HG03103 (cell line): ENCODE results near the gene VPS35.
"Not testable (repeated sequence)": the region's sequence is repeated elsewhere in the genome, so short reads cannot be mapped to it uniquely, and the experiment has no call there.

Experiments used
- ATAC-seq: cut with Tn5 transposase; IDR thresholded peaks from one replicate; pipeline ENCODE4 v1.9.1; 2021; ENCODE audit warnings: low read depth; ENCODE audit not compliant: unreplicated experiment

VPS35 gene

DNA sequence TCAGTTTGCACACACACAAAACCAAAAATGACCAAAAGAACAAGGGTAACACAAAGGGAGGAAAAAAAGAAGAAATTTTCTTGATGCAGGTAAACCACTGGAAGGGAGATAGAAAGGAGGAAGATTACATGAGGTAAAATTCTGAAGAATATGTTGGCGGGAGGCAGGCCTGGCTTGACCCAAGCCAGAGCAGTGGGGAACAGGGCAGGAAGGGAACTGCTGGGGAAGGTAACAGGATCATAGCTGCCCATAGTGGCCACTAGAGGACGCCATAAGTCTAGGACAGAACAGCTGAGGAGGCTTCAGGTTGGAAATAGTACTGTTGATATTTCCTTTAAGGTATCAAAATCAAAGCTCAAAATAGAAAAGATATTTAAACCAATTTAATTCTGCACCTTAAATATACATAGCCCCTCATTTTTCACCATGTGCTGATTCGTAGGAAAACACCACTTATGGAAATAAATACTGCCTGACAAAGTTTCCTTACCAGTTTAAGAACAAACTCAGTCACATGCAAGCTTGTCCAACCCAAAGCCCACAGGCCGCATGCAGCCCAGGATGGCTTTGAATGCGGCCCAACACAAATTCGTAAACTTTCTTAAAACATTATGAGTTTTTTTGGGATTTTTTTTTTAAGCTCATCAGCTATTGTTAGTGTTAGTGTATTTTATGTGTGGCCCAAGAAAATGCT lies 15.5 kb downstream of the VPS35 start:
- peak; percentile 77 for ATAC-seq

DNA sequence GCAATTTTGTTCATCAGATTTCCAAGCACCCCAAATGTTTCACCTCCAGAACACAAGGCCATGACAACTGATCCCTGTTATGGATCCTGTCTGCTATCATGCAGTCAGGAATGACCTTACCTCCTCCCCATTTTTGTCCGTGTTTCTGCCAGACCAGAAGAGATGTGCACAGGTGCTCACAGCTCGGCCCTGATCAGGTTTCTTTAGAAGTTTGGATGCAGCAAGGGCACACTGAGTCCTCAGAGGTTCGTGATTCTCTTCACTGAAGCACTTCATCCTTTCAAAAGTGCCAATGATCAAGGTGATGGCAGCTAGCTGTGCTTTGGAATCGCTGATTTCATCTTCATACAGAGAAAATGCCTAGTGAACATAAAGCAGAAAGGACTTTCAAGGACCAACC lies 26.9 kb downstream of the VPS35 start:
- no peak for ATAC-seq

DNA sequence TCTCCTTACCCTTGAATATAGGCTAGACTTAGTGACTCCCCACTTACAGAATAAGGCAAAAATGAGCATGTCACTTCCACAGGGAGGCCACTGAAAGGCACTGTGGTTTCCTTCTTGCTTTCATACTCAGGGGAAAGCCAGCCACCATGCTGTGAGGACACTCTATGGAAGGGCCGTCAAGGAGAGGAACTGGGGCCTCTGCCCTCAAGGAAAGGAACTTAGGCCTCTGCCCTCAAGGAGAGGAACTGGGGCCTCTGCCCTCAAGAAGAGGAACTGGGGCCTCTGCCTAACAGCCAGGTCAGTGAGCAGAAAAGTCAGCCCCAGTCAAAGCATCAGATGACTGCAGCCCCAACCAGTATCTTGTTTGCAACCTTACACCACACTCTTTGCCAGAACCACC lies 30.1 kb downstream of the VPS35 start:
- peak; percentile 94 for ATAC-seq

DNA sequence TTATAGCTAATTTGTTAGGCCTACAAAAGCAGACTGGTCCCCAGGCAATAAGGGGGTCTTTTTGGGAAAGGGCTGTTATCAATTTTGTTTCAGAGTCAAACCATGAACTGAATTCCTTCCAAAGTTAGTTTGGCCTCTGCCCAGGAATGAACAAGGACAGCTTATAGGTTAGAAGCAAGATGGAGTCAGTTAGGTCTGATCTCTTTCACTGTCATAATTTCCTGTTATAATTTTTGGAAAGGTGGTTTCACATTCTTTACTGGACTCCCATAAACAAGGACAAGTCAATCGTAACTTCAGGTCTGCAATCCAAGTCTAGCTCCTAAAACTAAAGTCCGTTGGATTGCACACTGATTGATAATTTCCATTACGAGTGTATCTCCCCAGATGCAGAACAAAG lies 37.7 kb downstream of the VPS35 start:
- no peak for ATAC-seq

DNA sequence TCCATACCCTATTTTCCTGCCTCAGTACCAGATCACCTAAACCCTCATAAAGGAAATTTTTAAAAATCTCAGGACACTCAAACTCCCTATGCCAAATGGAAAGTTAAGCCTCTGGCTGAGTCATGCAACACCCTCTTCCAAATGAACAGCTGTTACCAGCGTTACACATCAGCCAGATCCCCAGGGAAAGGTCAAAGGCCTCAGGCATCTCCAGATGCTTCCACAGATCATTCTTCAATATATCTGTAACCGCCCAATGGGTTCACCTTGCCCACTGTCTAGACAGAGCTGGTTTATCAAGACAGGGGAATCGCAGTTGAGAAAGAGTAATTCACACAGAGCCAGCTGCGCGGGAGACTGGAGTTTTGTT lies 38.7 kb downstream of the VPS35 start:
- ATAC-seq: no peak

DNA sequence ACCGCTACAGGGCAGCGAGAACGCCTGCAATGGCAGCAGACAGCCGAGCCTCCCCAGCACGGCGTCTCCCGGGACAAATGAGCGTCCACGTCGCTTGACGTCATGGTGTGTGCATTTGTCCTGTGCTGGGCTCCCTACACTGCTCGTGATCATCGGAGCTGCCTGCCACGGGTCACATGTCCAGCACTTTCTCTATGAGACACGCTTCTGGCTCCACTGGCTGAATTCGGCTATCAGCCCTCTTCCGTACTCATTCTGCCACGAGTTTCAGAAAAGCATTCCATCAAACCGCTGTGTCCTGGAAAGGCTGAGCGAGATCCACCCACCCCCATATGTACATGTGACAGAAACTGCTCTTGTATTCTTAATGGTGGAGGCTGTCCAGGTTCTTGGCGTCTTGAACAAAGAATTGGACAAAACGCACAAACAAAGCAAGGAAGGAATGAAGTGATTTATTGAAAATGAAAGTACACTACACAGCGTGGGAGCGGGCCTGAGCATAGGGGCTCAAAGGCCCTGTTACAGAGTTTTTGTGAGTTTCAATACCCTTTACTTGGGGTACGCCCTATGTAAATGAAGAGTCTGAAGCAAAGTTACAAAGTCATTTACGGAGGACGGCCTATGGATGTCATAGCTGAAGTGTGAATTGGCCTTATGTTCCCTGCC lies 39.3 kb downstream of the VPS35 start:
- ATAC-seq: no peak

DNA sequence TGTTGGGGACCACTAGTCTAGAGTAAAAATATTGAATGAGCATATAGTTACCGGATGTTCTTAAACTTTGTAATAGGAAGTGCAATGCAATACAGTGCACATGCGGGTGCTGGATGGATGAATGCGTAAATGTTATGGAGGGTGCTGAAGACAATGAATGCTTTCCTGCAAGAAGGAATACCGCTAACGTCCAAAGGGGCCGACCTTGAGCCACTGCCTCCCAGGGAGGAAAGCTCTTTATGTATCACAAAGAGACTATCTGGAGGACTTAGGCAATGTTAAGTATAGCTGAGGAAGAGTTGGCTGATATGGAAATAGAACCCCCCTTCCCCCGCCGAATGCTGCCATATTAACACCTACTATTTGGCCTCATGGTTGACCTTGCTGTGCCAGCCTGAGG lies 40.3 kb downstream of the VPS35 start:
- no peak for ATAC-seq

DNA sequence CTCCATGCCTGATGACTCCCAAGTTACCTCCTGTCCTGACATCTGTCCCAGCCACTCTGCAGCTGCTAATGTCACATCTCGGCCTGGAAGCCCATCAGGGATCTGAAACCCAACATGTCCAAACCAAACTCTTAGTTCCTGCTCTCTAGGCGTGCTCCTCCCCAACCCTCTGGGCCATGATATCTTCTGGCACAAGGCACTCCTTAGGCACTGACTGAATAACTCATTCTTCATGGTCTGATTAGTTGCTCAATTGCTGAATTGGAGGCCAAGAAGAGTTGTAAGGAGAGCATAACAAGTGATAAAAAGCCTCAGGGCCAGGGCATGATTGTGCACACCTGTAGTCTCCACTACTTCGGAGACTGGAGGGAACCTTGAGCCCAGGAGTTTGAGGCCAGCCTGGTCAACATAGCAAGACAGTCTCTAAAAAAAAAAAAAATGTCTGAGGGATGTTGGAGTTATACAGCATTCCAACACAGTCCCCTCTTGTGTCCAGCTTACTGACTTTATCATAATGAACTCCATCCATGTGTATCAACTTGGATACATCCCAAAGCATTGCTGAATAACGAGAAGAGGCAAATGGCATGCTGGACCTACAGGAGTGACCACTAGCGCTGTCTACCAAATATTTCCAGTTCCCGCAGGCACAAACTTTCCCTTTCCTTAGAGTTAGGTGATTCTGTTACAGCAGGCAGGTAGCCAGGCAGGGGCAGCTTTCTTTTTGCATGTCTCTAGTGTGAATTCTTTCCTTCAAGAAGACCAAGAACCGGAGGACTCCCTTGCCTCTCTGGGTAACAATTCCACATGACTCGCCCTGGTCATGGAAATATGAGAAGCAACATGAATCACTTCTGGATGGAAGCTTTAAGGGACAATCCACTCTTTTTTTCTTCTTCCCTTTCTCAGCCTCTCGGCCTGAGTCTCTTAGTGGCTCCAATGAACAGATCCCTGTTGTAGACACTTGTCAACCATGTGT lies 49.7 kb downstream of the VPS35 start:
- no peak for ATAC-seq

DNA sequence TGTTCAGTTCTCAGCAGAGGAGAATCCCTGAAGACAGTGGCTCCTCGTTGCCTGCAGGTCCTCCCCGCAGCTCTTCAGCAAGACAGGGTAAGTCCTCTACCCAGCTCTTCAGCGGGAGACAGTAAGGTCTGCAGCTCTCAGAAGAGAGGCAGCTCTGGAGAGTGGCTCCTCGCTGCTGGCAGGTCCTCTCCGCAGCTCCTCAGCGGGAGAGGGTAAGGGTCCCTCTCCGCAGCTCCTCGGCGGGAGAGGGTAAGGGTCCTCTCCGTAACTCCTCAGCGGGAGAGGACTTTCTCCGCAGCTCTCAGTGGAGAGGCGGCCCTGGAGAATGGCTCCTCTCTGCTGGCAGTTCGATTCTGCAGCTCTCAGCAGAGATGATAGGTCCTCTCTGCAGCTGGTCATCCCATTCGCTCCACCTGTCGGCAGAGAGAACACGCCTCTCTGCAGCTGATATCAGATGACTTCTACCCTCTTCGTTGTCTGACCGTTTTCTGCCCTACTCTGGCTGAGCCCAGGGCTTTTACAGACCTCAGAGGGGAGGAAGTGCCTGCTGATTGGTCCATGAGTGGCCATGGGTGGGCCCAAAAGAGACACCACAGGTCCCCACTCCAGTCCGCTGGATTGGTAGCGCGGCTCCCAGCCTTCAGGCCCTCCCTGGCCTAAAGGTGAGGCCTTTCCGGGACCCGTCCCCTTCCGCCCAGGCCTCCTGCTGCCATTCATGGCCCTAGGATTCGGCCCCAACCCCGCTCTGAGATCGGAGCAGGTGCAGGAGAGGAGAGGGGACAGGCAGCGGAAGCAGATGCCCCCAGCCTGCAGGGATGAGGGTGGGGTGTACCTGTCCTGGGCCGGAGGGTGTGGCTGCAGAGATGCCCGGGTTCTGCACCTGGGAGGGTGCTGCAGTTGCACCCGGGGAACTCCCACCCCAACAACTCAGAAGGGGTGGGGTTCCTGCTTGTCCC lies 55.9 kb downstream of the VPS35 start:
- no peak for ATAC-seq

DNA sequence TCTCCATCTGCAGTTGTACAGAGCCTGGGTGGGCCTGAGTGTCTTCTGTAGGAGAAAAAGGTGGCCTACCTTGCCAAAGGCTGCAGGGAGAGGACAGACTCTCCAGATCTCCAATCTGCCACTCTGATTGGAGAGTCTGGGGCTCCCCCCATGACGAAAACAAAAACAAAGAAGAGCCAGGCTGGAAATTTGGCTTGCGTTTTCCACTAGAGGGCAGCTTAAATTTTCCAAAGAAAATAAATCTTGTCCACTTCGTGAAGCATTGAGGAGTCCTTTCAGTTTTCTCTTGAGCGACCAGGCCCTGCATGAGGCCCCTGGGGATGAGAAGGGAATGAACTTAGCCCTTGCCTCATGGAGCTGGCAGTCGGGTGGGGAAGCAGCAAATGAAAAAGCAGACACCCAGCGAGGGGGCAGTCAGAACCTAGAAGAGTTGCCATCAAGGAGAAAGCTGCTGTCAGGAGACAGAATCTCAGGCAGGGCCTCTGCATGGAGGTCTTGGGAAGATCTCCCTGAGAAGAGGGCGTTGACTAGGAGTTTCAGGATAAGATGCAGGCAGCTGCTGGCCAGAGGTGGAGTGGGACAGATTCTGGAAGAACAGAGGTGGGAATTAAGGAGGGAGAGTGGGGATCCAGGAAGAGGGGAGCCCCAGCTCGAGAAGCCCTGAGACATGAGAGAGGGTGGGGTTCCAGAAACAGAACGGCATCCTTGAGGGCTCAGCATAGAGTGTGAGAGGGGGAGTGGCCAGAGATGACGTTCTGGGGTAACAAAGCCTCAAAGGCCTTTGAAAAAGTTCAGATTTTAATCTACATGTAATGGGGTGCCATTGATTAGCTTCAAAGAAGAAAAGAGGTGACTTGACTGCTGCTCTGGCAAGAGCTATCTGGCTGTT lies 59.4 kb downstream of the VPS35 start:
- ATAC-seq: no peak

DNA sequence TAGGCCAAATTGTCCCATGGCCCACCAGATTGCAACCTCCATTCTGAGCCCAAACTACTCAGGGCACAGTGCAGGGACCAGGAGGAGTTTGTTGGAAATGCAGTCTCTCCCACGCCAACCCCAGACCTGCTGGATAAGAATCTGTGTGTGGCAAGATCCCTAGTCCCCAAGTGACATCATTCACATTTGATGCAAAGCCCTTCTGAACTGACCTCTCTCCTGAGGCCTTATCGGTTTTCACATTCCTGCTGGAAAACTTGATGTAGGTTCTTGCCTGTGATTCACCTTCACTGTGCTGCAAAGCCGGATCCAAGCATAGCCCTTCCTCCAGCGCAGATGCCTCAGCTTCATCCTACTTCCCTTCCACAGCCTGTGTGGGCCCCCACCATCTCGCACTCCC lies 61.2 kb downstream of the VPS35 start:
- ATAC-seq: no peak

DNA sequence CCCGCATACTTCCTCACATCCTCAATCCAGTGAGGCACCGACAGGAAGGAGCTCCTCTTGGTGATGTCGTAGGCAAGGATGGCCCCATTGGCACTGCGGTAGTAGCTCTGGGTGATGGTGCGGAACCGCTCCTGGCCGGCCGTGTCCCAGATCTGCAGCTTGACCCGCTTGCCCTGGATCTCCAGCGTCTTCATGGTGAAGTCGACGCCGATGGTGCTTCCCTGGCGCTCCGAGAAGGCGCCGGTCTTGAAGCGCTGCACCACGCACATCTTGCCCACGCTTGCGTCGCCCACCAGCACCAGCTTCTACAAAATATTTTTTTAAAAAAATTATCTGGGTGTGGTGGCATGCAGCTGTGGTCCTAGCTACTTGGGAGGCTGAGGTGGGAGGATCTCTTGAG lies 62.3 kb downstream of the VPS35 start:
- not testable (repeated sequence) for ATAC-seq

DNA sequence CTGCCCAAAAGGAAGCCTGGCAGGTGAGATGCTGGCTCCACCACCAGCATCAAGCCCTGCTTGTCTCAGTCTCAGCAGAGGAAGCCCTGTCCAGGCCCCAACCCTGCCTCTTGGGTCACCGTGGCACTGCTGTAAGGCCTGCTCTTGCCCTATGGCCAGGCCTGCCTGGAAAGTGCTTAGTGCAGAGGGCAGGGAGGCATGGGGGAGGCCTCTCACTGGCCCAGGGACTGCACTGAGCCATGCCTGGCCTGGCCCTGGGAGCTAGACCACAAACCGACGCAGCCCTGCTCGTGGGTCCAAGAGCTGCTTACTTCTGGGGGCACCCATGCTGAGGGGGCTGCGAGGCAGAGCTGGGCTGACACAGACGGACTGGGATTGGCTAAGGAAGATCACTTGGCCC lies 64.1 kb downstream of the VPS35 start:
- not testable (repeated sequence) for ATAC-seq

DNA sequence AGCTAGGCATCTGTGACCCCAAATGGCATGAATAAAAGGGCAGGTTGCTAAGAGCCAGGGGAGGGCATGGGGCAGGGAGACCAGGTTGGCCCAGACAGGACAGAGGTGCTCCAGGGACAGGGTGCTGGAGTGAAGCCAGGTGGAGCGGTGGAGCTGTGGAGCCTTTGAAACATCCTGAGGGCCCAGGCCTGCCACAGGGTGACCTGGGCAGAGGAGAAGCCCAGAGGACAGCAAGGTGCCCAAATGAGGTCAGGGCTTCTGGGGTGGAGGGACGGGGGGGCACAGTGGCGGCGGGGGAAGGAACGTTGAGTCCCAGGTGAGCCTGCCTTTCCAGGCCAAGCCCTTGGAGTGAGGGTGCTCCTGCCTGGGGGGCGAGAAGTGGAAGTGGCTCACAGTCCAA lies 65.3 kb downstream of the VPS35 start:
- ATAC-seq: not testable (repeated sequence)

DNA sequence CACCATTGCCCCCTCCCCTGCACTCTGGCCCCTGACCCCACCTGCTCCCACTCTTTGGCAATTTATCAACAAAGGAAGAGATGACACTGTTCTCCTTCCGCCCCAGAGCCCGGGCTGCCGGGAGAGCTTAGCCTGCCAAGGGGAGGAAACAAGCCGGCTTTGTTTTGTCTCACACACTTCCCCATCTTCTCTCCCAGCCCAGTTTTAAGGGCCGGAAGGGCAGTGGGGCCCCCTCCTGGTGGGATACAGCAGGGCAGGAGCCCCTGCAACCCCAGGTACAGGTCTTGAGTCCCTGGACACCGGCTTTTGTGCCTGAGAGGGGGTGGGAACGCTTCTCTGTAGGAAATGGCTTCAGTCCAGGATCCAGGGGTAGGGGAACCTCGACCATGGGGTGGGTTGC lies 65.7 kb downstream of the VPS35 start:
- ATAC-seq: not testable (repeated sequence)

DNA sequence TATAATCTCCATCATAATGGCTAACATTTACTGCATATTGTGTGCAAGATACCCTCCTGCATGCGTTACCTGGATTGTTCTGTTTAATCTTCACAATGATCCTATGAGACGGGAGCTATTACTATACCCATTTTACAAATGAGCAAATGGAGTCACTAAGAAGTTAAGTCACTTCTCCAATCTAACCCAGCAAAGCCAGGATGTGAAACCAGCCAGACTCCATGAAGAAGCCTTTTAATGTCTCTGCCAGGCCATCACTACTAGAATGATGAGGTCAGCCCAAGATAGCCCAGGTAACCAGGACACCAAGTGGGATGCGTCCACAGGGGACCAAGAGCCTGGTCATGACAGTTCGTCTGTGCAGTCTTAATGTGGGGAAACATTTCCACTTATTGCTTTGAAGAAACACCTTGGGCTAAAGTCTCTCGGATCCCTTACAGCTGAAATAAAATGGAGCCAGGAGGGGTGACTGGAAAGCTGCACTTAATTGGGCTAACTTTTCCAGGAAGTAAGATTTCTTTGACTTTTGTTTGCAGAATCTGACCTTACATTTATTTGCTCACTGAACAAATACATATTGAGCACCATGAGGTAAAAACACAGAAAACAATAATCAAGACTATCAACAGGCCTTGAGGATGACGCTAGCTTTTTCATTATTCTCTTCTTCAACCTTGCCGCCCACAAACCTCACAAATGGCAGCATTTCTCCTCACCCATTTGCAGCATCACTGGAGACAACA lies 66.9 kb downstream of the VPS35 start:
- no peak for ATAC-seq

DNA sequence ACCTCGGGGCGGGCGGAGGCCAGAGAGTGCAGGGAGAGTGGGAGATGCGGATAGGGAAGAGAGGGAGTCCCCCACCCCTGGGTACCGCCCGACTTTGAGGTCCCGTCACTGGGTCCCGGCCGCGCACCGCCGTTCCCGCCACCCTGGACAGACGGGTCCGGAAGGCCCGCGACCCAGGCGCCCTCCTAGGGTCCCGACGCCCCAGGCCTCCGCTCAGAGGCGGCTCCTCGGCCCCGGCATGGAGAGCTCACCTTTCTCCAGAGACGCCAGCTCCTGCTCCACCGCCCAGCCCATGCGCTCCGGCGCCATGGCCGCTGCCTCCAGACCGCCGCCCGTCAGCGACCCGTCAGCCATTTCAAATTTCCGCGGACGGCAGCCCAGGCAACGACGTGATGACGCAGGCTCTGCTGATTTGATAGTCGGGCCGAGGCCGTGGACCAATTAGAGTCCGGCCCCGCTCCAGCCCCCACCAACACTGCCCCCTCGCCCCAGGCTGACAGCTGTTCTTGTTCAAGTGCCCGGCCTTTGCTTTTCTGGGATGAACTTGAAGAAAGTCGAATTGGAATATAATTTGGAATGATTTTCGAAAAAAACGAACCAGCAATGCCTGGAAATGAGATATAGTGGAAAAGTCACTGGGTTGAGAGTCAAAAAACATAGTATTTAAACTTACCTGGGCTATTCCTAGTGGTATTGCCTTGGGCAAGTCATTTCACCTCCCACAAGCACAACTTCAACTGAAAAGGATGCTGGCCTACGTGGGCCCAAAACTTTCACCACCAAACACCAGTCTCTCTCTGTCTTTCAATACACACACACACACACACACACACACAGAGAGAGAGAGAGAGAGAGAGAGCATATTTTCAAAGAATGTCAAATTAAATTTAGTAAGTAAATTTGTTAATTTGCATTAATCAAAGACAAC lies 67.7 kb downstream of the VPS35 start, which contains the start of gene SHCBP1:
SHCBP1 (minus strand) TSS at position 374 of the 928 bp plus-strand sequence; CDS start at position 354, 20 bp downstream.
- peak; percentile 78 for ATAC-seq
